K562 (cell line): ENCODE measurements around the gene HIVEP3. TPM values are rescaled to one million over a fixed set of nuclear protein-coding genes. Genes with fewer than 3 reads are reported as not detected.

Source experiments
- ATAC-seq: fragments of 200-7000 bp; cut with Tn5 transposase; 3 replicates; pipeline ENCODE4 v1.9.1; 2020; ENCODE audit warnings: moderate library complexity
- BruUV-seq: library from RNA; stranded (reverse); fragments of 400-500 nt; replicated peaks from 2 replicates; lab custom pipeline; 2021; lab: Mats Ljungman, UMichigan
- CTCF ChIA-PET: fragments of 300-600 bp; formaldehyde crosslinking; extraction: SDS; loops from one replicate; lab custom pipeline; 2021; ENCODE audit warnings: low intra/inter-chr PET ratio; lab: Yijun Ruan, JAX
- POLR2A ChIA-PET: fragments of 300-600, 350-650 bp; sonication (Branson Sonifier 250); formaldehyde crosslinking; extraction: SDS; loops from one replicate; lab custom pipeline; 2021; ENCODE audit warnings: antibody characterized with exemption, inconsistent platforms; lab: Yijun Ruan, JAX
- DNase-seq, 4 experiments: peaks; one replicate each; pipeline versions ENCODE4 v3.0.0 to v3.0.0-alpha.2; 2011 to 2018; ENCODE audit warnings: low spot score in 3 of 4, mixed read lengths in 3 of 4; ENCODE audit errors: extremely low read depth in 1 of 4
- FAIRE-seq: peaks from 2 replicates; lab custom pipeline; 2011; peaks lifted over from hg19 to GRCh38; lab: Jason Lieb, UNC
- H2AFZ ChIP-seq: 2 replicates; pipeline ENCODE4 v1.6.0; 2011; ENCODE audit warnings: low read depth, low read length, control low read depth, inconsistent platforms
- H3K27ac ChIP-seq: fragments of 200-600 bp; 3 replicates; pipeline ENCODE4 v1.8.0; 2011; ENCODE audit warnings: low read depth, mild to moderate bottlenecking, control low read depth, inconsistent platforms, low read length, moderate library complexity, mixed read lengths; ENCODE audit errors: extremely low read depth
- H3K27me3 ChIP-seq, 2 experiments: fragments of 300-600 bp in 1 of 2; 2 replicates in 1 of 2; 3 replicates in 1 of 2; pipeline versions ENCODE4 v1.6.0 to v1.8.0; 2011; ENCODE audit warnings: inconsistent platforms in 2 of 2, low read length in 2 of 2, mild to moderate bottlenecking in 1 of 2, mixed read lengths in 1 of 2, moderate library complexity in 1 of 2; ENCODE audit not compliant: control insufficient read depth in 2 of 2, insufficient read depth in 2 of 2
- H3K36me3 ChIP-seq: fragments of 300-600 bp; 3 replicates; pipeline ENCODE4 v1.8.0; 2011; ENCODE audit warnings: mild to moderate bottlenecking, low read length, inconsistent platforms; ENCODE audit not compliant: control insufficient read depth, insufficient read depth
- H3K4me1 ChIP-seq, 2 experiments: fragments of 200-600 bp in 1 of 2; replicated peaks in 1 of 2; 2 replicates in 1 of 2; 3 replicates in 1 of 2; pipeline versions ENCODE4 v1.5.1 to v1.8.0; 2011; ENCODE audit warnings: inconsistent platforms in 2 of 2, low read length in 2 of 2, mild to moderate bottlenecking in 1 of 2, mixed read lengths in 1 of 2, moderate library complexity in 1 of 2; ENCODE audit not compliant: control insufficient read depth in 2 of 2, insufficient read depth in 2 of 2
- H3K4me2 ChIP-seq: 2 replicates; pipeline ENCODE4 v1.6.1; 2011; ENCODE audit warnings: low read length, control low read depth, inconsistent platforms, mixed read lengths; ENCODE audit not compliant: insufficient read depth
- H3K4me3 ChIP-seq: fragments of 200-600 bp; sonication (generic), shearing (Covaris generic); 2 replicates; pipeline ENCODE4 v1.5.1; 2016; ENCODE audit warnings: control low read depth, inconsistent platforms
- H3K79me2 ChIP-seq: fragments of 200-600 bp; 3 replicates; pipeline ENCODE4 v1.8.0; 2011; ENCODE audit warnings: low read length, inconsistent platforms; ENCODE audit not compliant: control insufficient read depth, insufficient read depth
- H3K9ac ChIP-seq, 2 experiments: 2 replicates each; pipeline versions ENCODE4 v1.6.0 to v1.6.1; 2011; ENCODE audit warnings: low read depth in 2 of 2, low read length in 2 of 2, control low read depth in 1 of 2, inconsistent platforms in 1 of 2, mild to moderate bottlenecking in 1 of 2, mixed read lengths in 1 of 2; ENCODE audit not compliant: insufficient read depth in 1 of 2
- H3K9me1 ChIP-seq: one replicate; pipeline ENCODE4 v1.6.0; 2011; ENCODE audit warnings: inconsistent platforms, mild to moderate bottlenecking, low read length, moderate library complexity; ENCODE audit not compliant: control insufficient read depth, insufficient read depth
- H3K9me3 ChIP-seq: replicated peaks from 2 replicates; pipeline ENCODE4 v1.5.1; 2011; ENCODE audit warnings: low read depth, low read length, inconsistent platforms; ENCODE audit not compliant: control insufficient read depth, insufficient read depth
- H4K20me1 ChIP-seq: replicated peaks from 2 replicates; pipeline ENCODE4 v1.6.1; 2011; ENCODE audit warnings: low read length, inconsistent platforms, mixed read lengths; ENCODE audit not compliant: control insufficient read depth, insufficient read depth
- CHCHD3 ChIP-seq: fragments of 250-450 bp; sonication (Bioruptor Pico); IDR thresholded peaks from 2 replicates; pipeline ENCODE4 v2.1.2; 2022; ENCODE audit warnings: mild to moderate bottlenecking
- CREB3L1 ChIP-seq: fragments of 450-650 bp; IDR thresholded peaks from 2 replicates; pipeline ENCODE4 v1.6.1; 2014; ENCODE audit warnings: low read depth, mild to moderate bottlenecking, moderate library complexity, borderline replicate concordance
- GMEB1 ChIP-seq: fragments of 250-450 bp; sonication (Bioruptor Pico); IDR thresholded peaks from 2 replicates; pipeline ENCODE4 v1.4.0; 2020; ENCODE audit warnings: mild to moderate bottlenecking
- IFI16 ChIP-seq: fragments of 250-450 bp; sonication (Bioruptor Pico); IDR thresholded peaks from 2 replicates; pipeline ENCODE4 v2.1.2; 2022; ENCODE audit warnings: mild to moderate bottlenecking, inconsistent platforms
- LARP7 ChIP-seq: fragments of 450-650 bp; IDR thresholded peaks from 2 replicates; pipeline ENCODE4 v1.6.1; 2016
- MECOM ChIP-seq: fragments of 250-450 bp; sonication (Bioruptor Pico); IDR thresholded peaks from 2 replicates; pipeline ENCODE4 v1.8.0; 2022; ENCODE audit warnings: inconsistent platforms
- RUNX1 ChIP-seq: sonication (generic); IDR thresholded peaks from 2 replicates; pipeline ENCODE4 v1.6.1; 2016; ENCODE audit warnings: antibody characterized with exemption, low read depth
- TAF9B ChIP-seq: fragments of 450-650 bp; IDR thresholded peaks from 2 replicates; pipeline ENCODE4 v1.6.1; 2018; ENCODE audit warnings: mild to moderate bottlenecking; ENCODE audit not compliant: partially characterized antibody
- TCF15 ChIP-seq: fragments of 250-450 bp; sonication (Bioruptor Pico); IDR thresholded peaks from 2 replicates; pipeline ENCODE4 v1.8.0; 2022; ENCODE audit warnings: moderate library complexity, mild to moderate bottlenecking, inconsistent platforms
- ZKSCAN8 ChIP-seq: fragments of 200-800 bp; sonication (Bioruptor generic); IDR thresholded peaks from 2 replicates; pipeline ENCODE4 v1.6.1; 2016; ENCODE audit warnings: missing genetic modification characterization, missing compliant biosample characterization
- ZNF217 ChIP-seq: sonication (generic); formaldehyde crosslinking; IDR thresholded peaks from 2 replicates; pipeline ENCODE4 v1.8.0; 2022; ENCODE audit warnings: mild to moderate bottlenecking, missing genetic modification reagents
- ZNF408 ChIP-seq: fragments of 250-450 bp; sonication (Bioruptor Pico); IDR thresholded peaks from 2 replicates; pipeline ENCODE4 v1.4.0; 2020; ENCODE audit warnings: low read depth, mild to moderate bottlenecking, moderate library complexity
- ZNF589 ChIP-seq: fragments of 200-800 bp; sonication (Bioruptor generic); IDR thresholded peaks from 2 replicates; pipeline ENCODE4 v1.6.1; 2016; ENCODE audit warnings: low read depth, missing genetic modification characterization, missing compliant biosample characterization
- WGBS: fragments of 100-300 bp; shearing (Covaris generic); methylation state at CpG from one replicate; pipeline ENCODE4 v1.1.6; 2016; ENCODE audit warnings: low coverage, mixed read lengths; ENCODE audit not compliant: insufficient coverage; ENCODE audit errors: missing lambda C conversion rate; 5-methylcytosine and 5-hydroxymethylcytosine counted together
- in situ Hi-C: fragments of 300-500 bp; cut with MboI; formaldehyde crosslinking; loops from 4 replicates; pipeline ENCODE4 v1.15.0; 2018; ENCODE audit warnings: inconsistent platforms, mixed read lengths
- intact Hi-C: fragments of 100-400 bp; cut with micrococcal nuclease; formaldehyde crosslinking; loops from 2 replicates; pipeline ENCODE4 v1.14.2; 2022
- polyA plus RNA-seq, 8 experiments: library from polyadenylated mRNA; depleted of rRNA in 4 of 8; stranded (reverse) in 5 of 8; unstranded in 3 of 8; fragments of >200 nt; fragmentation: Nextera tagmentation in 2 of 8; fragmentation: Illumina TruSeq in 1 of 8; extraction: Ambion mirVana in 2 of 8; extraction: Trizol in 1 of 8; gene quantifications; 2 replicates each; pipeline versions ENCODE4 v1.2.1 to v1.2.3, GENCODE V29; 2011 to 2014; ENCODE audit warnings: inconsistent platforms in 1 of 8, missing spikeins in 1 of 8
- total RNA-seq, 7 experiments: library from RNA; depleted of rRNA in 6 of 7; stranded (reverse); fragments of >200 nt in 6 of 7; fragmentation: Illumina TruSeq in 2 of 7; extraction: Trizol in 2 of 7; gene quantifications; 2 replicates each; pipeline versions ENCODE4 v1.2.1 to v1.2.3, GENCODE V29; 2011 to 2021; ENCODE audit warnings: low replicate concordance in 1 of 7
- TF ChIP-seq, protein P1 (sequence below): sonication (generic); formaldehyde crosslinking; IDR thresholded peaks from 2 replicates; pipeline ENCODE4 v1.8.0; 2022; ENCODE audit warnings: mild to moderate bottlenecking, missing genetic modification reagents
- TF ChIP-seq, protein P2 (sequence below): fragments of 250-450 bp; sonication (Bioruptor Pico); IDR thresholded peaks from 2 replicates; pipeline ENCODE4 v1.9.0; 2021; ENCODE audit warnings: mild to moderate bottlenecking

The HIVEP3 gene
- total and polyA plus RNA-seq, 9 of the 15 experiments (the other 6 are each of a cell fraction or from before 2014, with no cell fraction given): 0.09 to 0.58 (median 0.34) TPM; not detected in 1

- no TSS peak for BruUV-seq
- Histone ChIP-seq H4K20me1 (0 out of 2 replicates have a peak, but pooled peaks cover 3% of the 10 kb centered on the region), H3K27me3 (peaks cover 2 to 21% of the 10 kb centered on the region in 2 experiments; a peak in 3 of 5 replicates), H3K9me3 (no peaks in the 10 kb centered on the region), H3K27ac (no peak overlapping the region), H3K79me2 (no peaks in the 10 kb centered on the region), H3K4me3 (no peak overlapping the region), H3K36me3 (no peaks in the 10 kb centered on the region), H2AFZ (no peak overlapping the region), H3K4me1 (0 out of 5 replicates have a peak, but pooled peaks cover 0 to 3% of the 10 kb centered on the region in 2 experiments), H3K9me1 (no peaks in the 10 kb centered on the region), H3K9ac (no peak overlapping the region), H3K4me2 (no peak overlapping the region)
- no peak for DNase-seq
- ChIA-PET CTCF (no interaction called here), POLR2A (no interaction called here)
- no peak for ATAC-seq
- intact Hi-C loops (no loop called here), in situ Hi-C loops (no loop called here)
- 4% methylated on average over 4 of the region's 4 CpGs for WGBS
- FAIRE-seq: peak; percentile 11
- TF ChIP-seq CREB3L1 (no peak), ZNF408 (CRISPR knock-in tag) (no peak), RUNX1 (no peak), TCF15 (CRISPR knock-in tag) (no peak), IFI16 (CRISPR knock-in tag) (no peak), LARP7 (no peak), GMEB1 (no peak), MECOM (CRISPR knock-in tag) (no peak), CHCHD3 (CRISPR knock-in tag) (no peak), TAF9B (no peak), ZKSCAN8 (CRISPR knock-in tag) (no peak), ZNF217 (no peak), ZNF589 (CRISPR knock-in tag) (no peak)
- TF ChIP-seq, protein P1, sequence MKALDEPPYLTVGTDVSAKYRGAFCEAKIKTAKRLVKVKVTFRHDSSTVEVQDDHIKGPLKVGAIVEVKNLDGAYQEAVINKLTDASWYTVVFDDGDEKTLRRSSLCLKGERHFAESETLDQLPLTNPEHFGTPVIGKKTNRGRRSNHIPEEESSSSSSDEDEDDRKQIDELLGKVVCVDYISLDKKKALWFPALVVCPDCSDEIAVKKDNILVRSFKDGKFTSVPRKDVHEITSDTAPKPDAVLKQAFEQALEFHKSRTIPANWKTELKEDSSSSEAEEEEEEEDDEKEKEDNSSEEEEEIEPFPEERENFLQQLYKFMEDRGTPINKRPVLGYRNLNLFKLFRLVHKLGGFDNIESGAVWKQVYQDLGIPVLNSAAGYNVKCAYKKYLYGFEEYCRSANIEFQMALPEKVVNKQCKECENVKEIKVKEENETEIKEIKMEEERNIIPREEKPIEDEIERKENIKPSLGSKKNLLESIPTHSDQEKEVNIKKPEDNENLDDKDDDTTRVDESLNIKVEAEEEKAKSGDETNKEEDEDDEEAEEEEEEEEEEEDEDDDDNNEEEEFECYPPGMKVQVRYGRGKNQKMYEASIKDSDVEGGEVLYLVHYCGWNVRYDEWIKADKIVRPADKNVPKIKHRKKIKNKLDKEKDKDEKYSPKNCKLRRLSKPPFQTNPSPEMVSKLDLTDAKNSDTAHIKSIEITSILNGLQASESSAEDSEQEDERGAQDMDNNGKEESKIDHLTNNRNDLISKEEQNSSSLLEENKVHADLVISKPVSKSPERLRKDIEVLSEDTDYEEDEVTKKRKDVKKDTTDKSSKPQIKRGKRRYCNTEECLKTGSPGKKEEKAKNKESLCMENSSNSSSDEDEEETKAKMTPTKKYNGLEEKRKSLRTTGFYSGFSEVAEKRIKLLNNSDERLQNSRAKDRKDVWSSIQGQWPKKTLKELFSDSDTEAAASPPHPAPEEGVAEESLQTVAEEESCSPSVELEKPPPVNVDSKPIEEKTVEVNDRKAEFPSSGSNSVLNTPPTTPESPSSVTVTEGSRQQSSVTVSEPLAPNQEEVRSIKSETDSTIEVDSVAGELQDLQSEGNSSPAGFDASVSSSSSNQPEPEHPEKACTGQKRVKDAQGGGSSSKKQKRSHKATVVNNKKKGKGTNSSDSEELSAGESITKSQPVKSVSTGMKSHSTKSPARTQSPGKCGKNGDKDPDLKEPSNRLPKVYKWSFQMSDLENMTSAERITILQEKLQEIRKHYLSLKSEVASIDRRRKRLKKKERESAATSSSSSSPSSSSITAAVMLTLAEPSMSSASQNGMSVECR (CRISPR knock-in tag): no peak
- TF ChIP-seq, protein P2, sequence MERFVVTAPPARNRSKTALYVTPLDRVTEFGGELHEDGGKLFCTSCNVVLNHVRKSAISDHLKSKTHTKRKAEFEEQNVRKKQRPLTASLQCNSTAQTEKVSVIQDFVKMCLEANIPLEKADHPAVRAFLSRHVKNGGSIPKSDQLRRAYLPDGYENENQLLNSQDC: no peak
These were observed 69.4 kb downstream of the HIVEP3 start for GRCh38 chr1:41849211-41849759.
